Gastrocnemius medialis (tissue), 4 donors: ENCODE results near the gene SEC61A1.

Experiments used
- CTCF ChIP-seq, 5 experiments: fragments of 450-650 bp in 3 of 5; fragments of 200-600 bp in 2 of 5; sonication (generic) in 2 of 5; IDR thresholded peaks in 4 of 5; conservative IDR thresholded peaks in 1 of 5; 1 replicate in 4 of 5; 2 replicates in 1 of 5; pipeline ENCODE4 v1.5.1; 2016 to 2019; ENCODE audit warnings: antibody characterized with exemption in 5 of 5, mild to moderate bottlenecking in 3 of 5, moderate library complexity in 3 of 5
- POLR2A ChIP-seq, 2 donors: fragments of 450-650 bp; IDR thresholded peaks; one replicate each; pipeline ENCODE4 v1.6.1; 2017; ENCODE audit warnings: antibody characterized with exemption in 2 of 2, mild to moderate bottlenecking in 2 of 2, moderate library complexity in 2 of 2

DNA sequence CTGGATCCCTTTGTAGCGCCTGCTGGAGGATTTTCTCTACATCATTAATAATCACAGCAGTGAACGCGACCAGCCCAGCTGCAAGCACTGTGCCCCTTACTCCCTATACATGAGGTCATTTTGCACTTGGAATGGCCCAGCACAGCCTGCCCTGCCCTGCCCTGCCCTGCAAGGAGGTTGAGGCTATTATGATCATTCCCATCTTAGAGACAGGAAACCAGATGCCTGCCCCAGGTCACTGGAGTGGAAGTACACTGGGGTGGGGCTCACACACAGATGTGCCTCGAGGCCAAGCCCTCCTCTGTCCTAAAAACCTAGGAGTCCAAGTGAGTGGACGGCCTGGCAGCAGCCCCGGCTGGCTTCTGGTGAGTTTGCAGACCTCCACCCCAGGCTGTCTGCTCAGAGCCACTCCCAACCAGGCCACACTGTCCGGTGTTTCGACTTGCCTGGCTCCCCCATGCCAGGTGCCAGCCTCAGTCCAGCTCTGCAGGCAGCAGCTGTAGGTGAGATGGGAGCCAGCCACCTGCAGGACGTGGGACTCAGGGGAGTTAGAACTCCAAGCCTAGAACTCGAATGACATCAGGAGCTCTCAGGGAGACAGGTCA lies 30.4 kb upstream of the SEC61A1 start:
- TF ChIP-seq CTCF (IDR thresholded peaks at IDR 0.05 in 4 of 5, conservative IDR thresholded peaks at IDR 0.05 in 1 of 5) (no peak), POLR2A (IDR thresholded peaks at IDR 0.05) (no peak)
